ENCODE results near the gene GDNF. TPM values are rescaled to one million over a fixed set of nuclear protein-coding genes. Genes with fewer than 3 reads are reported as not detected.
"Not testable (repeated sequence)": the region's sequence is repeated elsewhere in the genome, so short reads cannot be mapped to it uniquely, and the experiment has no call there.

GDNF gene
- total RNA-seq, 4 donors from 2014 or later, result 2.0 to 10.1 (median 5.0) TPM

GRCh38 chr5:37871023-37871815 lies 31.4 kb upstream of the GDNF start:
- intact Hi-C loops (cut with DNase I), result no loop called here
- 79% methylated on average over 7 of the region's 7 CpGs for WGBS
- TF ChIP-seq CTCF (IDR thresholded peaks at IDR 0.05) (no peak), POLR2AphosphoS5 (IDR thresholded peaks at IDR 0.05) (no peak), POLR2A (IDR thresholded peaks at IDR 0.05; ENCODE audit: low read depth) (no peak), EP300 (IDR thresholded peaks at IDR 0.05) (no peak)
- no peak for DNase-seq (ENCODE audit: extremely low spot score)
- Histone ChIP-seq H3K27ac (replicated peaks in 1 of 4) (no peak overlapping the region), H3K27me3 (no peaks in the 10 kb centered on the region), H3K9me3 (peaks cover 0 to 8% (median 2%) of the 10 kb centered on the region in 4 donors), H3K4me3 (no peak overlapping the region), H3K36me3 (no peaks in the 10 kb centered on the region), H3K4me1 (peaks cover 0 to 4% (median 0%) of the 10 kb centered on the region in 4 donors)

- WGBS, result 90% methylated on average over 2 of the region's 2 CpGs
- TF ChIP-seq CTCF (IDR thresholded peaks at IDR 0.05) (no peak), POLR2A (IDR thresholded peaks at IDR 0.05; ENCODE audit: low read depth) (no peak), EP300 (IDR thresholded peaks at IDR 0.05) (no peak), POLR2AphosphoS5 (IDR thresholded peaks at IDR 0.05) (no peak)
- Histone ChIP-seq H3K4me3 (no peak overlapping the region), H3K27me3 (no peaks in the 10 kb centered on the region), H3K9me3 (peaks cover 0 to 8% (median 2%) of the 10 kb centered on the region in 4 donors), H3K36me3 (no peaks in the 10 kb centered on the region), H3K4me1 (peaks cover 0 to 4% (median 0%) of the 10 kb centered on the region in 4 donors), H3K27ac (replicated peaks in 1 of 4) (no peak overlapping the region)
- intact Hi-C loops (cut with DNase I), result no loop called here
- no peak for DNase-seq (ENCODE audit: extremely low spot score)
These were observed 29.4 kb upstream of the GDNF start for GRCh38 chr5:37869216-37869615.

- TF ChIP-seq EP300 (IDR thresholded peaks at IDR 0.05), result no peak
- TF ChIP-seq CTCF (IDR thresholded peaks at IDR 0.05), result no peak
- no peak for TF ChIP-seq POLR2AphosphoS5 (IDR thresholded peaks at IDR 0.05)
- TF ChIP-seq POLR2A (IDR thresholded peaks at IDR 0.05; ENCODE audit: low read depth), result no peak
- no peaks in the 10 kb centered on the region for H3K27me3 ChIP-seq
- H3K36me3 ChIP-seq, result no peaks in the 10 kb centered on the region
- H3K4me1 ChIP-seq, result peaks cover 0 to 4% (median 0%) of the 10 kb centered on the region in 4 donors
- peaks cover 0 to 7% (median 2%) of the 10 kb centered on the region in 4 donors for H3K9me3 ChIP-seq
- DNase-seq (ENCODE audit: extremely low spot score), result no peak
- no peak overlapping the region for H3K27ac ChIP-seq (replicated peaks in 1 of 4)
- intact Hi-C loops (cut with DNase I), result no loop called here
- H3K4me3 ChIP-seq, result no peak overlapping the region
- WGBS, result 81% methylated on average over 3 of the region's 3 CpGs
These were observed 27.8 kb upstream of the GDNF start for GRCh38 chr5:37867654-37868053.

GRCh38 chr5:37862907-37863306 lies 23.1 kb upstream of the GDNF start:
- H3K9me3 ChIP-seq; intact Hi-C loops (cut with DNase I); H3K4me3 ChIP-seq; DNase-seq (ENCODE audit: extremely low spot score); H3K4me1 ChIP-seq; H3K27me3 ChIP-seq; H3K36me3 ChIP-seq; H3K27ac ChIP-seq (replicated peaks in 1 of 4): not testable (repeated sequence)
- 96% methylated on average over 1 of the region's 1 CpG for WGBS

GRCh38 chr5:37860206-37860605 lies 20.4 kb upstream of the GDNF start:
- TF ChIP-seq POLR2A (IDR thresholded peaks at IDR 0.05; ENCODE audit: low read depth) (no peak), CTCF (IDR thresholded peaks at IDR 0.05) (no peak), EP300 (IDR thresholded peaks at IDR 0.05) (no peak), POLR2AphosphoS5 (IDR thresholded peaks at IDR 0.05) (no peak)
- Histone ChIP-seq H3K36me3 (no peaks in the 10 kb centered on the region), H3K27ac (replicated peaks in 1 of 4) (no peak overlapping the region), H3K27me3 (no peaks in the 10 kb centered on the region), H3K4me1 (no peaks in the 10 kb centered on the region), H3K9me3 (no peaks in the 10 kb centered on the region), H3K4me3 (no peak overlapping the region)
- WGBS, result 50% methylated on average over 3 of the region's 3 CpGs
- DNase-seq (ENCODE audit: extremely low spot score), result no peak
- intact Hi-C loops (cut with DNase I), result no loop called here
